Left cardiac atrium (tissue), 4 donors: ENCODE results near the gene TRIM29. TPM values are rescaled to one million over a fixed set of nuclear protein-coding genes. Genes with fewer than 3 reads are reported as not detected.
"Not testable (repeated sequence)": the region's sequence is repeated elsewhere in the genome, so short reads cannot be mapped to it uniquely, and the experiment has no call there.

Source experiments
- ATAC-seq, 2 donors: fragments of 200-7000 bp; cut with Tn5 transposase; one replicate each; pipeline ENCODE4 v1.9.1; 2020; ENCODE audit warnings: mild to moderate bottlenecking in 2 of 2, moderate library complexity in 2 of 2
- DNase-seq: peaks from one replicate; pipeline ENCODE4 v3.0.0-alpha.2; 2020
- intact Hi-C, 2 donors: fragments of 100-400 bp; cut with DNase I; formaldehyde crosslinking; loops; one replicate each; pipeline versions ENCODE4 v1.14.1 to v1.15.1; 2022 to 2023
- total RNA-seq, 2 donors: library from RNA; stranded (reverse); fragmentation: NEBNext Ultra II Directional; extraction: Animal tissue kit (Norgen Biotek cat#: 25700); gene quantifications; one replicate each; pipeline ENCODE4 v1.2.1, GENCODE V29; 2021
- donor health status: DM: no; HTN: yes; CAD: no.
- donor health status: DM: no; HTN: yes; CAD: no; lungs with severe emphysema.
- donor health status: DM: yes; HTN: yes; CAD: no.
- donor health status: Dilated cardiomyopathy.

TRIM29 gene
- total RNA-seq, 2 donors from 2014 or later: 0.50 TPM; not detected in 1

- intact Hi-C loops, ATAC-seq, DNase-seq: not testable (repeated sequence)
Measured at GRCh38 chr11:120143472-120143871, 5.6 kb upstream of the TRIM29 start.

- intact Hi-C loops: no loop called here
- ATAC-seq (no peak), DNase-seq (no peak)
Measured at GRCh38 chr11:120142441-120143100, 4.7 kb upstream of the TRIM29 start.

GRCh38 chr11:120141768-120142423 is 4.0 kb upstream of the TRIM29 start:
- ATAC-seq: no peak
- no peak for DNase-seq
- intact Hi-C loops: no loop called here

- no peak for ATAC-seq
- DNase-seq: no peak
- intact Hi-C loops: no loop called here
Measured at GRCh38 chr11:120141113-120141767, 3.3 kb upstream of the TRIM29 start.

- ATAC-seq (no peak), DNase-seq (no peak)
- intact Hi-C loops: no loop called here
Measured at GRCh38 chr11:120139316-120140069, 1.6 kb upstream of the TRIM29 start.

- DNase-seq: no peak
- ATAC-seq: no peak
- intact Hi-C loops: no loop called here
Measured at GRCh38 chr11:120137187-120137610, 714 bp downstream of the TRIM29 start.

- DNase-seq (no peak), ATAC-seq (no peak)
- intact Hi-C loops: no loop called here
Measured at GRCh38 chr11:120136356-120136755, 1.6 kb downstream of the TRIM29 start.

GRCh38 chr11:120135838-120136237 is 2.1 kb downstream of the TRIM29 start:
- DNase-seq: no peak
- intact Hi-C loops: no loop called here
- no peak for ATAC-seq

- DNase-seq (no peak), ATAC-seq (no peak)
- intact Hi-C loops: no loop called here
Measured at GRCh38 chr11:120134931-120135228, 3.0 kb downstream of the TRIM29 start.

- DNase-seq: no peak
Measured at GRCh38 chr11:120134106-120134930, 3.6 kb downstream of the TRIM29 start.

GRCh38 chr11:120133216-120134105 is 4.5 kb downstream of the TRIM29 start:
- intact Hi-C loops: no loop called here
- DNase-seq (no peak), ATAC-seq (no peak)

More at GRCh38 chr11:120134106-120134930, 3.6 kb downstream of the TRIM29 start:
- no peak for ATAC-seq
- intact Hi-C loops: no loop called here

GRCh38 chr11:120132645-120133185 is 5.2 kb downstream of the TRIM29 start:
- ATAC-seq (no peak), DNase-seq (no peak)
- intact Hi-C loops: no loop called here

GRCh38 chr11:120131941-120132644 is 5.8 kb downstream of the TRIM29 start:
- ATAC-seq (no peak), DNase-seq (no peak)
- intact Hi-C loops: no loop called here

- DNase-seq: no peak
- intact Hi-C loops: no loop called here
- ATAC-seq: no peak
Measured at GRCh38 chr11:120130991-120131760, 6.7 kb downstream of the TRIM29 start.

GRCh38 chr11:120130176-120130980 is 7.5 kb downstream of the TRIM29 start:
- DNase-seq: no peak
- no peak for ATAC-seq
- intact Hi-C loops: no loop called here

- intact Hi-C loops: no loop called here
- DNase-seq (no peak), ATAC-seq (no peak)
Measured at GRCh38 chr11:120129570-120129969, 8.3 kb downstream of the TRIM29 start.
